Spleen (tissue), 11 donors: Measurements from ENCODE around the gene CHIC2. TPM values are rescaled to one million over a fixed set of nuclear protein-coding genes. Genes with fewer than 3 reads are reported as not detected.

Experiments used
- DNase-seq: peaks from one replicate; pipeline ENCODE4 v3.0.0-alpha.2; 2020
- H3K27ac ChIP-seq, 8 donors: fragments of 200-600 bp; sonication (generic) in 7 of 8; 1 replicate in 4 of 8; 2 replicates in 4 of 8; pipeline versions ENCODE4 v1.5.0 to v1.8.0; 2016 to 2021; ENCODE audit warnings: inconsistent platforms in 4 of 8, mild to moderate bottlenecking in 4 of 8, moderate library complexity in 1 of 8
- H3K27me3 ChIP-seq, 7 donors: fragments of 200-600 bp; sonication (generic) in 6 of 7; replicated peaks in 1 of 7; 1 replicate in 4 of 7; 2 replicates in 3 of 7; pipeline versions ENCODE4 v1.5.0 to v1.8.0; 2016 to 2021; ENCODE audit warnings: inconsistent platforms in 3 of 7, mild to moderate bottlenecking in 1 of 7
- H3K36me3 ChIP-seq, 6 donors: fragments of 200-600 bp; sonication (generic) in 5 of 6; 1 replicate in 4 of 6; 2 replicates in 2 of 6; pipeline versions ENCODE4 v1.5.0 to v1.8.0; 2016 to 2021; ENCODE audit warnings: inconsistent platforms in 2 of 6
- H3K4me1 ChIP-seq, 6 donors: fragments of 200-600 bp; sonication (generic) in 5 of 6; 1 replicate in 3 of 6; 2 replicates in 3 of 6; pipeline versions ENCODE4 v1.5.0 to v1.8.0; 2016 to 2021; ENCODE audit warnings: inconsistent platforms in 3 of 6
- H3K4me3 ChIP-seq, 8 donors: fragments of 200-600 bp; sonication (generic) in 7 of 8; 1 replicate in 4 of 8; 2 replicates in 4 of 8; pipeline versions ENCODE4 v1.5.0 to v1.8.0; 2016 to 2021; ENCODE audit warnings: inconsistent platforms in 4 of 8, mild to moderate bottlenecking in 4 of 8, moderate library complexity in 2 of 8
- H3K9me3 ChIP-seq, 8 donors: fragments of 200-600 bp; sonication (generic) in 7 of 8; 1 replicate in 4 of 8; 2 replicates in 4 of 8; pipeline versions ENCODE4 v1.5.0 to v1.8.0; 2016 to 2021; ENCODE audit warnings: inconsistent platforms in 4 of 8
- CTCF ChIP-seq, 11 experiments: fragments of 200-600 bp in 7 of 11; fragments of 450-650 bp in 4 of 11; sonication (generic) in 4 of 11; IDR thresholded peaks in 8 of 11; conservative IDR thresholded peaks in 3 of 11; 1 replicate in 7 of 11; 2 replicates in 4 of 11; pipeline versions ENCODE4 v1.4.0 to v1.8.0; 2016 to 2021; ENCODE audit warnings: antibody characterized with exemption in 11 of 11, inconsistent platforms in 4 of 11, mild to moderate bottlenecking in 1 of 11
- POLR2A ChIP-seq, 3 donors: fragments of 450-650 bp; IDR thresholded peaks; one replicate each; pipeline ENCODE4 v1.5.1; 2017; ENCODE audit warnings: antibody characterized with exemption in 3 of 3, mild to moderate bottlenecking in 1 of 3
- POLR2AphosphoS5 ChIP-seq, 3 donors: sonication (generic); formaldehyde crosslinking; IDR thresholded peaks; one replicate each; pipeline ENCODE4 v1.5.1; 2017; ENCODE audit warnings: antibody characterized with exemption in 3 of 3
- WGBS, 5 donors: extraction: QIAGEN DNeasy Blood & Tissue Kit in 3 of 5; methylation state at CpG; one replicate each; pipeline versions ENCODE4 v1.1.5 to v1.1.7; 2013 to 2018; 5-methylcytosine and 5-hydroxymethylcytosine counted together
- intact Hi-C: fragments of 100-400 bp; cut with DNase I; formaldehyde crosslinking; loops from one replicate; pipeline ENCODE4 v1.15.0; 2023; ENCODE audit warnings: low total_unique reads
- polyA plus RNA-seq, 3 donors: library from polyadenylated mRNA; stranded (reverse); fragments of 200-250 nt; gene quantifications; one replicate each; pipeline ENCODE4 v1.2.1, GENCODE V29; 2013
- total RNA-seq, 7 donors: library from RNA; depleted of rRNA in 3 of 7; stranded (reverse); fragments of >200 nt in 3 of 7; fragmentation: NEBNext Ultra II Directional in 4 of 7; extraction: Animal tissue kit (Norgen Biotek cat#: 25700) in 4 of 7; gene quantifications; one replicate each; pipeline versions ENCODE4 v1.1.0 to v1.2.1, GENCODE V29; 2016 to 2021
- donor health status: healthy with polysubstance abuse.
- donor health status: DM: no; HTN: no; CAD: no; lungs with moderate emphysema.
- donor health status: DM: no; HTN: no; CAD: no.
- donor health status: Bipolar disorder and iron deficiency.
- donor health status: healthy.
- donor health status: DM: no; HTN: no; CAD: no.
- donor health status: DM: yes; HTN: yes; CAD: no.

CHIC2 gene
- total and polyA plus RNA-seq, 10 donors: 7.6 to 68.2 (median 39.7) TPM

GRCh38 chr4:54017308-54017707 is 47.1 kb downstream of the CHIC2 start:
- DNase-seq: no peak
- Histone ChIP-seq H3K4me1 (peaks cover 0 to 64% (median 11%) of the 10 kb centered on the region in 6 donors), H3K27me3 (no peaks in the 10 kb centered on the region), H3K36me3 (peaks cover 0 to 20% (median 10%) of the 10 kb centered on the region in 6 donors), H3K9me3 (no peaks in the 10 kb centered on the region), H3K27ac (no peak overlapping the region), H3K4me3 (no peak overlapping the region)
- WGBS, 5 donors: 94 to 98% (median 97%) methylated on average over 2 of the region's 2 CpGs
- TF ChIP-seq POLR2A (IDR thresholded peaks at IDR 0.05) (no peak), CTCF (IDR thresholded peaks at IDR 0.05 in 8 of 11, conservative IDR thresholded peaks at IDR 0.05 in 3 of 11) (no peak), POLR2AphosphoS5 (IDR thresholded peaks at IDR 0.05) (no peak)
- intact Hi-C loops: no loop called here

- Histone ChIP-seq H3K36me3 (peaks cover 0 to 26% (median 10%) of the 10 kb centered on the region in 6 donors), H3K27me3 (no peaks in the 10 kb centered on the region), H3K9me3 (no peaks in the 10 kb centered on the region), H3K4me3 (no peak overlapping the region), H3K4me1 (peaks cover 0 to 56% (median 8%) of the 10 kb centered on the region in 6 donors), H3K27ac (no peak overlapping the region)
- DNase-seq: no peak
- TF ChIP-seq CTCF (IDR thresholded peaks at IDR 0.05 in 8 of 11, conservative IDR thresholded peaks at IDR 0.05 in 3 of 11) (no peak), POLR2A (IDR thresholded peaks at IDR 0.05) (no peak), POLR2AphosphoS5 (IDR thresholded peaks at IDR 0.05) (no peak)
- WGBS, 5 donors: 30 to 56% (median 44%) methylated on average over 1 of the region's 1 CpG
- intact Hi-C loops: no loop called here
These were observed 47.9 kb downstream of the CHIC2 start for GRCh38 chr4:54016504-54016903.

- intact Hi-C loops: no loop called here
- Histone ChIP-seq H3K4me3 (no peak overlapping the region), H3K36me3 (peaks cover 0 to 27% (median 10%) of the 10 kb centered on the region in 6 donors), H3K27me3 (no peaks in the 10 kb centered on the region), H3K9me3 (no peaks in the 10 kb centered on the region), H3K27ac (no peak overlapping the region), H3K4me1 (peaks cover 0 to 51% (median 8%) of the 10 kb centered on the region in 6 donors)
- TF ChIP-seq POLR2A (IDR thresholded peaks at IDR 0.05) (no peak), CTCF (IDR thresholded peaks at IDR 0.05 in 8 of 11, conservative IDR thresholded peaks at IDR 0.05 in 3 of 11) (no peak), POLR2AphosphoS5 (IDR thresholded peaks at IDR 0.05) (no peak)
- 90 to 94% (median 92%) methylated on average over 10 of the region's 10 CpGs for WGBS, 5 donors
- DNase-seq: no peak
These were observed 48.9 kb downstream of the CHIC2 start for GRCh38 chr4:54015423-54016030.

- H3K27ac ChIP-seq: no peak overlapping the region
- 93 to 100% (median 95%) methylated on average over 1 of the region's 1 CpG for WGBS, 5 donors
- H3K36me3 ChIP-seq: peaks cover 0 to 35% (median 10%) of the 10 kb centered on the region in 6 donors
- intact Hi-C loops: no loop called here
- H3K4me1 ChIP-seq: peaks cover 0 to 48% (median 8%) of the 10 kb centered on the region in 6 donors
- H3K27me3 ChIP-seq: no peaks in the 10 kb centered on the region
- H3K9me3 ChIP-seq: no peaks in the 10 kb centered on the region
- no peak for DNase-seq
- TF ChIP-seq POLR2AphosphoS5 (IDR thresholded peaks at IDR 0.05) (no peak), CTCF (IDR thresholded peaks at IDR 0.05 in 8 of 11, conservative IDR thresholded peaks at IDR 0.05 in 3 of 11) (no peak), POLR2A (IDR thresholded peaks at IDR 0.05) (no peak)
- no peak overlapping the region for H3K4me3 ChIP-seq
These were observed 49.7 kb downstream of the CHIC2 start for GRCh38 chr4:54014666-54015160.
